Measurements from ENCODE around the gene SCFD2.

DNA sequence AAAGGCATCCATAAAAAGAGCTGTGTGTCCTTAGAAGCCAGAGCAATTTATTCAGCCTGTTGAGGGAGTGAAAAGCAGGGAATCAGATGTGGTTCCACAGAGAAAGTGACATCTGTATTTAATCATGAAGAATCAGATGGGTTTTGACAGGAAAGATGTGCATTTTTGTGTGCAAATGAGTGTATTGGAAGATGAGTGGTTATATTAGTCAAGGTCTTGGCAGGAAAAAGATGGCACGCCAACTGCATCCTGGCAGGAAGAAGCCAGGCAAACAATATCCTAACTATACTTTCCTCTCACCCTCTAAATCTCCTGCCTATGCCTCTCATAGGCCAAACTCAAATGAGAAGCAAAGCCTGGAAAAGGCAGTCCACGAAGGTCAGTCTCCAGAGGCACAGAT lies 59.1 kb downstream of the SCFD2 start:
- TF ChIP-seq, protein P1, sequence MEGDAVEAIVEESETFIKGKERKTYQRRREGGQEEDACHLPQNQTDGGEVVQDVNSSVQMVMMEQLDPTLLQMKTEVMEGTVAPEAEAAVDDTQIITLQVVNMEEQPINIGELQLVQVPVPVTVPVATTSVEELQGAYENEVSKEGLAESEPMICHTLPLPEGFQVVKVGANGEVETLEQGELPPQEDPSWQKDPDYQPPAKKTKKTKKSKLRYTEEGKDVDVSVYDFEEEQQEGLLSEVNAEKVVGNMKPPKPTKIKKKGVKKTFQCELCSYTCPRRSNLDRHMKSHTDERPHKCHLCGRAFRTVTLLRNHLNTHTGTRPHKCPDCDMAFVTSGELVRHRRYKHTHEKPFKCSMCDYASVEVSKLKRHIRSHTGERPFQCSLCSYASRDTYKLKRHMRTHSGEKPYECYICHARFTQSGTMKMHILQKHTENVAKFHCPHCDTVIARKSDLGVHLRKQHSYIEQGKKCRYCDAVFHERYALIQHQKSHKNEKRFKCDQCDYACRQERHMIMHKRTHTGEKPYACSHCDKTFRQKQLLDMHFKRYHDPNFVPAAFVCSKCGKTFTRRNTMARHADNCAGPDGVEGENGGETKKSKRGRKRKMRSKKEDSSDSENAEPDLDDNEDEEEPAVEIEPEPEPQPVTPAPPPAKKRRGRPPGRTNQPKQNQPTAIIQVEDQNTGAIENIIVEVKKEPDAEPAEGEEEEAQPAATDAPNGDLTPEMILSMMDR (IDR thresholded peaks at IDR 0.05; ENCODE audit: low read length) = no peak
- no peak for TF ChIP-seq EZH2 (IDR thresholded peaks at IDR 0.05; ENCODE audit: borderline replicate concordance, low read length)
